Measurements from ENCODE around the gene TMEM219.
"Not testable (repeated sequence)": the region's sequence is repeated elsewhere in the genome, so short reads cannot be mapped to it uniquely, and the experiment has no call there.

The TMEM219 gene

GRCh38 chr16:29951625-29952365, 10.1 kb upstream of the TMEM219 start:
- DNase-seq: no peak

GRCh38 chr16:29958756-29959155, 3.1 kb upstream of the TMEM219 start:
- no peak for DNase-seq

- no peak for DNase-seq
Observed at GRCh38 chr16:29959293-29959692, 2.6 kb upstream of the TMEM219 start.

GRCh38 chr16:29959821-29960220, 2.1 kb upstream of the TMEM219 start:
- DNase-seq: not testable (repeated sequence)

- peak; percentile 30 for DNase-seq
Observed at GRCh38 chr16:29961127-29961478, 776 bp upstream of the TMEM219 start.

- DNase-seq: no peak
Observed at GRCh38 chr16:29962344-29962994, 590 bp downstream of the TMEM219 start.

- DNase-seq: no peak
Observed at GRCh38 chr16:29963021-29963743, 1.3 kb downstream of the TMEM219 start.

GRCh38 chr16:29968205-29968604, 6.3 kb downstream of the TMEM219 start:
- DNase-seq: no peak

GRCh38 chr16:29971304-29971703, 9.4 kb downstream of the TMEM219 start:
- no peak for DNase-seq

- no peak for DNase-seq
Observed at GRCh38 chr16:29972500-29972899, 10.6 kb downstream of the TMEM219 start.

GRCh38 chr16:29972992-29973383, 11.1 kb downstream of the TMEM219 start:
- DNase-seq: no peak

- peak; percentile 98 for DNase-seq
Observed at GRCh38 chr16:29973384-29974246, 11.7 kb downstream of the TMEM219 start, which contains the start of gene TAOK2. Gene TAOK2 (plus strand): TSS chr16:29973868. CDS start chr16:29977773, 3,905 bp downstream.

- DNase-seq: no peak
Observed at GRCh38 chr16:29974291-29975133, 12.6 kb downstream of the TMEM219 start.

GRCh38 chr16:29975134-29975538, 13.3 kb downstream of the TMEM219 start:
- DNase-seq: no peak

GRCh38 chr16:29975811-29976511, 14.1 kb downstream of the TMEM219 start:
- DNase-seq: no peak

GRCh38 chr16:29977063-29977825, 15.4 kb downstream of the TMEM219 start:
- no peak for DNase-seq

GRCh38 chr16:29978081-29978480, 16.2 kb downstream of the TMEM219 start:
- DNase-seq: no peak

- no peak for DNase-seq
Observed at GRCh38 chr16:29978564-29979270, 16.8 kb downstream of the TMEM219 start.

- no peak for DNase-seq
Observed at GRCh38 chr16:29982560-29983419, 20.9 kb downstream of the TMEM219 start.
